Non-pigmented ciliary epithelial cell (primary cell): ENCODE measurements around the gene TMEM271.
"Not testable (repeated sequence)": the region's sequence is repeated elsewhere in the genome, so short reads cannot be mapped to it uniquely, and the experiment has no call there.

Source experiments
- DNase-seq: peaks from one replicate; pipeline ENCODE4 v3.0.0-alpha.2; 2010; ENCODE audit warnings: low read depth

TMEM271 gene

GRCh38 chr4:578451-579443 lies 2.7 kb upstream of the TMEM271 start:
- no peak for DNase-seq

DNA sequence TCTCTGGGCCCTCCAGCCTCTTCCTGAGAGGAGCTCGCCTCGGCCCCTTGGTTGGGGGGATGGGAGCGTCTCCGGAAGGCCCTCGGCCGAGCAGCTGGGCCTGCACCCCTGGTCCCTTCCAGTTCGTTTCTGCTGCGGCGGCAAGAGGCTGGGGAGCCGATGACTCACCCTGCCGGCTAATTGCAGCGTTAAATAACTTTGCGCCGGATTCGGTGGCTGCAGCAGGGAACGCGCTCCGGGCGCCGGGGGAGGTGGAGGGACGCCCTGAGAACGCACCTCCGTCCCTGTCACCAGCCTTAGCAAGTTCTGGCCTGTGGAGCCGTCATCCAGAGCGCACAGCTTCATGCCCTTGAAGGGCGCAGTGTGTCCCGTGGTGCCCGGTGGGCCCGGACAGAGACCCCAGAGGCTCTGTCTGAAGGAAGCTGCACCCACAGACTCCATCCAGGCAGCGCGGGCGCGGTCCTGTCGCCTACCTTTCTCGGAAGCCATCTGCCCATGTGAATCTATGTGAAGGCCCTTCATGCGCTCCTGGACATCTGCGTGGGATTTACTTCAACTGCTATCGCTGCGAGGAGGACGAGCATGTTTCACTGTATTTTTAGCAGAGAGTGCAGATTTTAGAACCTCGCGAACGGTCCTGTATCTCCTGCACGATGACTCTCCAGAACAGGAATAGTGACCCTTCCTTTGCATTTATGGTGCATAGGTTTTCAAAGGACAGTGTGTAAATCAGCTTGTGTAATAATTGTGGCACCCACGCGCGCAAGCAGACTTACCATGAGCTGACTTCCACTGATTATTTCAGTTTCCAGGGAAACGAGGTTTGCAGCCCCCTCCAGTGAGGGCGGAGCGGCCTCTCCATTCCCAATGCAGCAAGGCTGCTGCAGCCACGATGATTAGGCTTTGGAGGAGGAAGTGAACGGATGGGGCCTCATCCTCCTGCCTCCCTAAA lies 1.7 kb upstream of the TMEM271 start:
- no peak for DNase-seq

DNA sequence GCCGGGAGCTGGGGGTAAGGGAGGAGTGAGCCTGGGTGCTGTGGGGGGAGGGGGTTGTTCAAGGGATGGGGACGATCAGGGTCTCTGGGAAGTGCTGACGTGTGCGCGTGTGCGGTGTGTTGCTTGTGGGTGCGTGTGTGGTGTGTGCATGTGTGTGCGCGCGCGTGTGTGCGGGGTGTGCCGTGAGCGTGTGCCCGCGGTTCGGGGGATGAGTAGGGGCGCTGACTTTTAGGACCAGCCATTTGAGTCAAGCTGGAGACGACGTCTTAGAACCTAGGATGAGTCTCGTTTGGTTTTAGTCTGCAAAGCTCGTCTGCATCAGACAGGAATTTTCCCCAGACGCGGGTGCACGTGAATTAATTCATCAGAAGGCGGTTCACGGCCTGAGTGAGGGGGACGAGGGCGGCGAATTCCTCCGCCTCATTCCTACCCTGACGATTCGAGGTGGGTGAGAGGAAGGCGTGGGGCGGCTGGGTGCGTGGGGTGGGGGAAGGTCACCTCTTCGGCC lies 950 bp upstream of the TMEM271 start:
- no peak for DNase-seq

- DNase-seq = peak; percentile 27
Observed at GRCh38 chr4:575281-576141, 584 bp downstream of the TMEM271 start.

- DNase-seq = no peak
Observed at GRCh38 chr4:574346-575161, 1.5 kb downstream of the TMEM271 start.

- DNase-seq = no peak
Observed at GRCh38 chr4:573122-573892, 2.8 kb downstream of the TMEM271 start.

DNA sequence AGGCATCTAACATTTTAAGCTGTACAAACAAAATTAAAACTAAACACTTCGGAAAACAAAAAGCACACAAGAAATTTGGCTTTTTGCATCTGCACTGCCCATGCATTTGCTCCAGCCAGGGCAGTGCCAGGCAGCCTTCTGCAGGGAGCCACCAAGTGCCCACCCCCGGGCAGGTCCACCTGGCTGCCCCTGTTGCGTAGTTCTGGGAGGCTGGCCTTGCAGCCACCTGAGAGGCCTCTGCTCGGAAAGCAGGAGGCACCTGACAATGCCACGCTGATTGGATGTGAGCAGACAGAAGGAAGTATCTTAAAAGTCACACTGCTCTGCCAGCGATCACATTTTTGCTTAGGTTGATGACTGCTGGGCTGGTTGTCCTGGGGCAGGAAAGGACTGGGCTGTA lies 3.5 kb downstream of the TMEM271 start:
- DNase-seq = no peak

DNA sequence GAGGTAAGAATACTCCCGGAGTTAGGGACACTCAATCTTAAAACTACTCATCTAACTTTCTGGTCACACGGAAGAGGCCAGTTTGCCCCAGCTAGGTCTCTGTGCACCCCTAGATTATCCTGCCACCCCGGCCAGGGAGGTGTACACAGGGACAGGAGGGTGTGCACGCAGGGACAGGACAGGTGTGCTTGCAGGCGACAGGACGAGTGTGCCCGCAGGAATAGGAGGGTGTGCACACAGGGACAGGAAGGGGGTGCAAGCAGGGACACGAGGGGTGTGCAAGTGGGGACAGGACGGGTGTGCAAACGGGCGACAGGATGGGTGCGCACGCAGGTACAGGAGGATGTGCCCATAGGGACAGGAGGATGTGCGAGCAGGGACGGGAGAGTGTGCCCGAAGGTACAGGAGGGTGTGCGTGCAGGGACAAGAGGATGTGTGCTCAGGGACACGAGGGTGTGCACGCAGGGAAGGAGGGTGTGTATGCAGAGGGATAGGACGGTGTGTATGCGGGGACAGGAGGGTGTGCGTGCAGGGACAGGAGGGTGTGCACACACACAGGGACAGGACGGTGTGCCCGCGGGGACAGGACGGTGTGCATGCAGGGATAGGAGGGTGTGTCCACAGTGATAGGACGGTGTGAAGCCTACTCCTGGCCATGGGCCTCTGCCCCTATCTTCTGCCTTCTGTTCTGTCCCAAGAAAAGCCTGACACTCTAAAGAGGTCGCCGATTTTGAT lies 4.1 kb downstream of the TMEM271 start:
- no peak for DNase-seq

DNA sequence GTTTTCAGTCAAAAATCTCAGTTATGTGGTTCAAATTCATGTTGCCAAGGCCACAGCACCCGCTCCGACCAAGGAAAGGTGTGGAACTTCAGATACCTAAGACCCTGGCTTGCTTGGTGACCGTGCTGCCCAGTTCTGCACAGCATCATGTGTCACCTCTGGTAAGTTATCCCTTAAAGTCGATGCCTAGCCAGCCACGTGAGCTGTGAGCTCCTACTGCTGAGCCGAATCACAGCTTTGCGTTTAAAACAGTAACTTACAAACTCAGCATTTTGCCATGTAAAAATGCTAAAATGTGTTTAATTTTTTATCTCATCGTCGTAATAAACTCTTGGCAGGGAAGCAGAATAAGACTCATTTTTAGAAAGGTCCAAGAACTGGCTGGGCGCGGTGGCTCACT lies 5.3 kb downstream of the TMEM271 start:
- DNase-seq = no peak

DNA sequence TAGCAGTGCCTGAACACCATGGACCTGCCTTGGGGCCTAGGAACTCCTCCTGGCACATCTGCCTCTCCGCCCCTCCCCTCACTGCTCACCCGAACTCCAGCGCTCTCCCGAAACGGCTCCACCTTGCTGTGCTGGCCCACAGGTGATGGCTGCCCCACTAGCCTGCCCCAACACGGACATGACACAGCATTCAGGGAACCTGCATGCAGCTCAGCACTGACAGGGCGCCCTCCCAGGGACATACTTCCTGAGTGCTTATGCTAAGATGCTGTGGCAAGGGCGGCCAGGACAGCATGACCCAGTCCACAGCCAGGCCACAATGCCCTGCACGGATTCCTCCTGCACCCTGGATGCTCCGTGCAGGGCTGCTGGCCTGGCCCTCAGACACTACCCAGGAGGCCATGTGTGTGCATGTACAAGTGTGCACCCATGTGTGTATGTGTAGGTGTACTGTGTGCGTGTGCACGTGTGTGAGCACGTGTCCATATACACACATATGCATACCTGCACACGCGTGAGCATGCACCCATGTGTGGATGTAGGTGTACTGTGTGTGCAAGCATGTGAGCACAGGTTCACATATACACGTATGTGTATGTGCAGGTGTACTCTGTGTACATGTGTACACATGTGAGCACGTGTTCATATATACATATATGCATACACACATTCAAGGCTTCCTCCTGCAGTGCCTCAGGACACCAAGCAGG lies 6.0 kb downstream of the TMEM271 start:
- DNase-seq = no peak

GRCh38 chr4:568962-569361 lies 7.1 kb downstream of the TMEM271 start:
- no peak for DNase-seq

GRCh38 chr4:568351-568652 lies 7.8 kb downstream of the TMEM271 start:
- DNase-seq = no peak

- DNase-seq = no peak
Observed at GRCh38 chr4:567457-568350, 8.4 kb downstream of the TMEM271 start.

GRCh38 chr4:566508-567295 lies 9.4 kb downstream of the TMEM271 start:
- no peak for DNase-seq

- no peak for DNase-seq
Observed at GRCh38 chr4:566035-566434, 10.1 kb downstream of the TMEM271 start.

DNA sequence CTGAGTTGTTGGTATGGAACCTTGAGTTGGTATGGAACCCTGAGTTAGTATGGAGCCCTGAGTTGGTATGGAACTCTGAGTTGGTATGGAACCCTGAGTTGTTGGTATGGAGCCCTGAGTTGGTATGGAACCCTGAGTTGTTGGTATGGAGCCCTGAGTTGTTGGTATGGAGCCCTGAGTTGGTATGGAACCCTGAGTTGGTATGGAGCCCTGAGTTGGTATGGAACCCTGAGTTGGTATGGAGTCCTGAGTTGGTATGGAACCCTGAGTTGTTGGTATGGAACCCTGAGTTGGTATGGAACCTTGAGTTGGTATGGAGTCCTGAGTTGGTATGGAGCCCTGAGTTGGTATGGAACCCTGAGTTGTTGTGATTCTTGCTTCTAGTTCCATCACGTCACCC lies 10.5 kb downstream of the TMEM271 start:
- not testable (repeated sequence) for DNase-seq

- DNase-seq = not testable (repeated sequence)
Observed at GRCh38 chr4:562458-562857, 13.6 kb downstream of the TMEM271 start.
